Hepatocyte (in vitro differentiated cells): ENCODE measurements around the gene ACTR8. TPM values are rescaled to one million over a fixed set of nuclear protein-coding genes. Genes with fewer than 3 reads are reported as not detected.

Experiments used
- DNase-seq: peaks from one replicate; pipeline ENCODE4 v3.0.0-alpha.2; 2016; ENCODE audit warnings: low spot score
- H2AFZ ChIP-seq: fragments of 200-600 bp; sonication (generic); 2 replicates; pipeline ENCODE4 v1.6.0; 2016; ENCODE audit warnings: antibody characterized with exemption, mild to moderate bottlenecking
- H3K27ac ChIP-seq: fragments of 200-600 bp; sonication (generic); 2 replicates; pipeline ENCODE4 v1.5.1; 2016; ENCODE audit warnings: mild to moderate bottlenecking
- H3K27me3 ChIP-seq: fragments of 200-600 bp; sonication (generic); 2 replicates; pipeline ENCODE4 v1.6.1; 2016
- H3K36me3 ChIP-seq: fragments of 200-600 bp; sonication (generic); replicated peaks from 2 replicates; pipeline ENCODE4 v1.5.1; 2016; ENCODE audit warnings: low read depth; ENCODE audit not compliant: insufficient read depth
- H3K4me1 ChIP-seq: fragments of 200-600 bp; sonication (generic); 2 replicates; pipeline ENCODE4 v1.5.1; 2016; ENCODE audit warnings: mild to moderate bottlenecking, moderate library complexity; ENCODE audit not compliant: insufficient read depth
- H3K4me2 ChIP-seq: fragments of 200-600 bp; sonication (generic); 2 replicates; pipeline ENCODE4 v1.6.0; 2016
- H3K4me3 ChIP-seq: fragments of 200-600 bp; sonication (generic); 2 replicates; pipeline ENCODE4 v1.5.1; 2016; ENCODE audit warnings: mild to moderate bottlenecking
- H3K79me2 ChIP-seq: fragments of 200-600 bp; sonication (generic); 2 replicates; pipeline ENCODE4 v1.6.0; 2017; ENCODE audit warnings: mild to moderate bottlenecking
- H3K9me2 ChIP-seq: fragments of 200-600 bp; sonication (generic); replicated peaks from 2 replicates; pipeline ENCODE4 v1.6.0; 2017; ENCODE audit warnings: mild to moderate bottlenecking; ENCODE audit not compliant: insufficient read depth
- H3K9me3 ChIP-seq: fragments of 200-600 bp; sonication (generic); 2 replicates; pipeline ENCODE4 v1.5.1; 2016; ENCODE audit warnings: low read depth, mild to moderate bottlenecking
- H4K20me1 ChIP-seq: fragments of 200-600 bp; sonication (generic); 2 replicates; pipeline ENCODE4 v1.6.0; 2016; ENCODE audit warnings: mild to moderate bottlenecking; ENCODE audit not compliant: insufficient read depth, poor library complexity, severe bottlenecking
- EZH2 ChIP-seq: fragments of 200-600 bp; sonication (generic); IDR thresholded peaks from 2 replicates; pipeline ENCODE4 v1.6.1; 2016; ENCODE audit warnings: antibody characterized with exemption, mild to moderate bottlenecking, borderline replicate concordance
- EZH2phosphoT487 ChIP-seq: fragments of 200-600 bp; sonication (generic); IDR thresholded peaks from one replicate; pipeline ENCODE4 v1.6.1; 2018; ENCODE audit warnings: antibody characterized with exemption, mild to moderate bottlenecking, low read depth, moderate library complexity; ENCODE audit not compliant: unreplicated experiment, severe bottlenecking
- WGBS: methylation state at CpG from one replicate; pipeline ENCODE4 v1.1.6; 2016; ENCODE audit warnings: low lambda C conversion rate; ENCODE audit errors: missing lambda C conversion rate; 5-methylcytosine and 5-hydroxymethylcytosine counted together
- polyA plus RNA-seq: library from polyadenylated mRNA; unstranded; fragments of >200 nt; fragmentation: Nextera tagmentation; extraction: Ambion mirVana; gene quantifications from 2 replicates; pipeline ENCODE4 v1.2.1, GENCODE V29; 2016
- total RNA-seq: library from RNA; depleted of rRNA; stranded (reverse); fragments of >200 nt; gene quantifications from 2 replicates; pipeline ENCODE4 v1.2.3, GENCODE V29; 2014
- TF ChIP-seq, protein P1 (sequence below): fragments of 200-600 bp; sonication (generic); IDR thresholded peaks from 2 replicates; pipeline ENCODE4 v1.5.1; 2016; ENCODE audit warnings: antibody characterized with exemption, mild to moderate bottlenecking; ENCODE audit not compliant: poor library complexity

The ACTR8 gene
- total and polyA plus RNA-seq, 2 experiments from 2014 or later: 19.6 to 29.1 TPM

DNA sequence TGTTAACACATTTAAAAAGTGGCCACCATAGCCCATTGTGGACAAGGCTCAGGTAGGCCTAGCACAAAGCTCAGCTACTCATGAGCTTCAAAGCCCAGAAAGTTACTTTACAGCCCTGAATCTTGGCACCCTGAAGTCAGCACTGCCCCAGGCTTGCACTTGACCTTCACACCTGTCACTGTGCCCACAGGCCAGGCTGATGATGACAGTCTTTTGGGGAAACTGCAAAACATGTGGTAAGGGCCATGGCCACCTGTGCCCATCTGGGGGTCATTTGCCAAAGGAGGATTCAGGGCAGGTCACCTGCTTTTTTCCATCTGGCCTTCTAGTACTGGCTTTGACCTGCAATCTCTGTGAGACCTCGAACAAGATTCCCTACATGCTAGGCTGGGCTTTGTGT is 46.7 kb downstream of the ACTR8 start:
- 94% methylated on average over 1 of the region's 1 CpG for WGBS
- H3K9me2 ChIP-seq: no peaks in the 10 kb centered on the region
- H3K4me1 ChIP-seq: no peaks in the 10 kb centered on the region
- no peak overlapping the region for H3K4me3 ChIP-seq
- H3K27ac ChIP-seq: no peak overlapping the region
- H4K20me1 ChIP-seq: no peaks in the 10 kb centered on the region
- H3K4me2 ChIP-seq: no peak overlapping the region
- H3K27me3 ChIP-seq: no peaks in the 10 kb centered on the region
- DNase-seq: no peak
- TF ChIP-seq, protein P1, sequence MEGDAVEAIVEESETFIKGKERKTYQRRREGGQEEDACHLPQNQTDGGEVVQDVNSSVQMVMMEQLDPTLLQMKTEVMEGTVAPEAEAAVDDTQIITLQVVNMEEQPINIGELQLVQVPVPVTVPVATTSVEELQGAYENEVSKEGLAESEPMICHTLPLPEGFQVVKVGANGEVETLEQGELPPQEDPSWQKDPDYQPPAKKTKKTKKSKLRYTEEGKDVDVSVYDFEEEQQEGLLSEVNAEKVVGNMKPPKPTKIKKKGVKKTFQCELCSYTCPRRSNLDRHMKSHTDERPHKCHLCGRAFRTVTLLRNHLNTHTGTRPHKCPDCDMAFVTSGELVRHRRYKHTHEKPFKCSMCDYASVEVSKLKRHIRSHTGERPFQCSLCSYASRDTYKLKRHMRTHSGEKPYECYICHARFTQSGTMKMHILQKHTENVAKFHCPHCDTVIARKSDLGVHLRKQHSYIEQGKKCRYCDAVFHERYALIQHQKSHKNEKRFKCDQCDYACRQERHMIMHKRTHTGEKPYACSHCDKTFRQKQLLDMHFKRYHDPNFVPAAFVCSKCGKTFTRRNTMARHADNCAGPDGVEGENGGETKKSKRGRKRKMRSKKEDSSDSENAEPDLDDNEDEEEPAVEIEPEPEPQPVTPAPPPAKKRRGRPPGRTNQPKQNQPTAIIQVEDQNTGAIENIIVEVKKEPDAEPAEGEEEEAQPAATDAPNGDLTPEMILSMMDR: no peak
- TF ChIP-seq EZH2 (no peak), EZH2phosphoT487 (no peak)
- H2AFZ ChIP-seq: no peak overlapping the region
- H3K36me3 ChIP-seq: no peaks in the 10 kb centered on the region
- H3K9me3 ChIP-seq: no peaks in the 10 kb centered on the region
- H3K79me2 ChIP-seq: peaks cover 62% of the 10 kb centered on the region

DNA sequence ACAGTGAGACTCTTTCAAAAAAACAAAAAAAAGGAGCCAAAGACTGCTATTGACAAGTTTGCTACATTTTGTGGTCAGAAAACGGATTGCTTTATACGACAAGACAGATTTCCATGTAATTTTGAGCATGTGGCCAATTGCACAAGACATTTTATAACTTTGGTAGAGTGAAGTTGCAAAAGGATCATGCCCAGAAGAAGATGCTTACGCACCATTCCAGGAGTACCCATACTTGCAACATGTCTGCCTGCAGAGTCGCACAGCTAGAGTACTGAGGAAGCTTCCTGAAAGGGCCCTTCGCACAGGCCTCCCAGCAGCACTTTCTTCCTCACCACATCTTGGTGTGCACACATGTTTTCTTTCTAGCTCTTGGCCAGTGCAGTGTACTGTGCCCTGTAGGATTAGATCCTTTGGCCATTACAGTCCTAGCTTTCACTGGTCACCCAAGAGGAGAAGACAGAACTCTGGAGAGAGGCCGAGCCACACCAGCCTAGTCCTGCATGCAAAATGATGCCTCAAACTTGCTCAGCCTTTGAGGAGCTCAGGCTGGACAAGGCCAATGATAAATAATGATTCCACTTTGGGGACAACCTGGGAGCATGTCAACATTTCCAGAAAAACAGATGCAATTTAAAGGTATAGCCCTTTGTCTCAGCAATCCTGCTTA is 47.4 kb downstream of the ACTR8 start:
- Histone ChIP-seq H4K20me1 (no peaks in the 10 kb centered on the region), H2AFZ (no peak overlapping the region), H3K27ac (no peak overlapping the region), H3K4me3 (no peak overlapping the region), H3K4me1 (no peaks in the 10 kb centered on the region), H3K27me3 (no peaks in the 10 kb centered on the region), H3K36me3 (no peaks in the 10 kb centered on the region), H3K79me2 (peaks cover 61% of the 10 kb centered on the region), H3K9me3 (no peaks in the 10 kb centered on the region), H3K4me2 (no peak overlapping the region), H3K9me2 (no peaks in the 10 kb centered on the region)
- TF ChIP-seq EZH2phosphoT487 (no peak), EZH2 (no peak)
- TF ChIP-seq, protein P1: no peak
- no peak for DNase-seq
- 98% methylated on average over 6 of the region's 6 CpGs for WGBS

DNA sequence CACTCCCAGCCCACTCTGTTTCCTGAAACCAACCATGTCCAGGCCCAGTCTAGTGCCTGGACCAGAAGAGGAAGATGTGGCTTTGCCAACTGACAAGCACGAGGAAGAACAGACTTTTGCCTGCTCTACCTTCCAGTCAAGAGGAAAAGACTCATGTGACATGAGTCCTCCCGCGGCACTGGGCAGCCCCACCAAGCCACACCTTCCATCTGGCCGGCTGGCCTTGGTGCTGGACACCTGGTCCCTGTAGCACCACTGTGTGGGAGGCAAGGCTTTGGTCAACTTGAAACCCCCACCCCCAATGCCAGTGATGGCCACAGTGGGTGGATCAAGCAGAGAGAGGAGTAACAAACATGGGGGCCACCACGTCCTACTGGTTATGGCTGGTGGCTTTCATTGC is 48.3 kb downstream of the ACTR8 start:
- Histone ChIP-seq H3K4me3 (no peak overlapping the region), H4K20me1 (no peaks in the 10 kb centered on the region), H3K36me3 (no peaks in the 10 kb centered on the region), H3K9me3 (no peaks in the 10 kb centered on the region), H3K27ac (no peak overlapping the region), H2AFZ (no peak overlapping the region), H3K79me2 (peaks cover 61% of the 10 kb centered on the region), H3K9me2 (no peaks in the 10 kb centered on the region), H3K4me2 (no peak overlapping the region), H3K27me3 (no peaks in the 10 kb centered on the region), H3K4me1 (no peaks in the 10 kb centered on the region)
- WGBS: 97% methylated on average over 5 of the region's 5 CpGs
- TF ChIP-seq EZH2 (no peak), EZH2phosphoT487 (no peak)
- TF ChIP-seq, protein P1: no peak
- DNase-seq: no peak
